GM10266 (cell line): ENCODE data around the gene FAM184A.

Experiments
- DNase-seq: peaks from one replicate; pipeline ENCODE4 v3.0.0; 2012; ENCODE audit errors: extremely low spot score
- TF ChIP-seq, protein P1 (sequence below): IDR thresholded peaks from 2 replicates; pipeline ENCODE4 v1.5.1; 2012; ENCODE audit warnings: mild to moderate bottlenecking, low read depth; ENCODE audit not compliant: control insufficient read depth, insufficient read depth; ENCODE audit errors: missing control alignments

FAM184A gene

DNA sequence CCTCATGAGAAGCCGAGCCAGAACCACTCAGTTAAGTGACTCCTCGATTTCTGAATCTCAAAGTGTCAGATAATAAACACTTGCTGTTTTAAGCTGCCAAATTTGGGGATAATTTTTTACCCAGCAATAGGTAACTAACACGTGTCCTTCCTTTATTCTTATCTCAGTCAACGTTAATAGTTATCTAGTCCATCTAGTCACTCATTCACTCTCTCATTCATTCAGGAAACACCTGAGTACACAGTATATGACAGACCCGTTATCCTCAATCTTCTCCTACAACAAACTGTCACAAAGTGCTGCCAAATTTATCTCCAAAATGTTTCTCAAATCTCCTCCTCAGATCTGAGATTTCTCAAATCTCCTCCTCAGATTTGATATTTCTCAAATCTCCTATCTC, 13.1 kb downstream of the FAM184A start:
- TF ChIP-seq, protein P1, sequence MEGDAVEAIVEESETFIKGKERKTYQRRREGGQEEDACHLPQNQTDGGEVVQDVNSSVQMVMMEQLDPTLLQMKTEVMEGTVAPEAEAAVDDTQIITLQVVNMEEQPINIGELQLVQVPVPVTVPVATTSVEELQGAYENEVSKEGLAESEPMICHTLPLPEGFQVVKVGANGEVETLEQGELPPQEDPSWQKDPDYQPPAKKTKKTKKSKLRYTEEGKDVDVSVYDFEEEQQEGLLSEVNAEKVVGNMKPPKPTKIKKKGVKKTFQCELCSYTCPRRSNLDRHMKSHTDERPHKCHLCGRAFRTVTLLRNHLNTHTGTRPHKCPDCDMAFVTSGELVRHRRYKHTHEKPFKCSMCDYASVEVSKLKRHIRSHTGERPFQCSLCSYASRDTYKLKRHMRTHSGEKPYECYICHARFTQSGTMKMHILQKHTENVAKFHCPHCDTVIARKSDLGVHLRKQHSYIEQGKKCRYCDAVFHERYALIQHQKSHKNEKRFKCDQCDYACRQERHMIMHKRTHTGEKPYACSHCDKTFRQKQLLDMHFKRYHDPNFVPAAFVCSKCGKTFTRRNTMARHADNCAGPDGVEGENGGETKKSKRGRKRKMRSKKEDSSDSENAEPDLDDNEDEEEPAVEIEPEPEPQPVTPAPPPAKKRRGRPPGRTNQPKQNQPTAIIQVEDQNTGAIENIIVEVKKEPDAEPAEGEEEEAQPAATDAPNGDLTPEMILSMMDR = no peak
- no peak for DNase-seq

GRCh38 chr6:119063491-119063890, 15.0 kb downstream of the FAM184A start:
- TF ChIP-seq, protein P1 = no peak
- DNase-seq = no peak

DNA sequence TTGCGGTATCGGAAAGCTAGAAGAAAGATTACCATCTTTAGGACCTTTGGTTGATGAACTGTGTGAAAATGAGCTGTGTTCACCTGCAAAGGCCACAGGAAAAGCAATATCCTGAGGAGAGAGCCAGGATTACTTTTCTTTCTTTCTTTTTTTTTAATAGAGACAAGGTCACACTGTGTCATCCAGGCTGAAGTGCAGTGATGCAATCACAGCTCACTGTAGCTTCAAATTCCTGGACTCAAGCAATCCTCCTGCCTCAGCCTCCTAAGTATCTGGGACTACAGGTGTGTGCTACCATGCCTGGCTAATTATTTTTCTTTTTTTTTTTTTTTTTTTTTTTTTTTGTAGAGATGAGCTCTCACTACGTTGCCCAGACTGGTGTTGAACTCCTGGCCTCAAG, 17.2 kb downstream of the FAM184A start:
- TF ChIP-seq, protein P1 = no peak
- DNase-seq = no peak

- no peak for DNase-seq
- TF ChIP-seq, protein P1 = no peak
Observed at GRCh38 chr6:119060255-119060907, 18.1 kb downstream of the FAM184A start.

GRCh38 chr6:119055069-119055468, 23.4 kb downstream of the FAM184A start:
- TF ChIP-seq, protein P1 = no peak
- DNase-seq = no peak

GRCh38 chr6:119052987-119053386, 25.5 kb downstream of the FAM184A start:
- no peak for DNase-seq
- TF ChIP-seq, protein P1 = no peak

DNA sequence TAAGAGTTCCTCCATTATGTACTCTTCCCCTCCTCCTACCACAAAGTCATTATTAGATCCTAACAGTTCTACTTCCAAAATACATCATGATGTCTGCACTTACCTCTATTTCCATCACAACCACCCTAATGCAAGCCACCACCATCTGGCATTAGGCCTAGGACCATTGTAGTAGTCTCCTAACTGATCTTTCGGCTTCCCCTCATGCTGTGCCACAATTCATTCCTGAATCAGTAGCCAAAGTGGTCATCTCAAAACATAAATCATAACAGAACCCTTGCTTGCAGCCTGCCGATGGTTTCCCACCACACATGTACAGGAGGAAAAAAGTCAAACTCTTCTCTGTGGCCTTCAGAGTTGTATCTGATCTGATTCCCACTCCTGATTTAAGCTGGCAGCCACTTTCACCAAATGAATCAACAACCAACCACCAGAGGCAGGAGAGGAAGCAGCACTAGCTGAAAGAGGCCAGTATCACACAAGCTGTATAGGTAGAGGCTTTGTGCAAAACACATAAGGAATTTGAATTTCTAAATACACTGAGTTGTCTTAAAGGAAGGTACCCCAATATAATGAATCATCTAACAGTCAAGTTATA, 26.1 kb downstream of the FAM184A start:
- TF ChIP-seq, protein P1 = no peak

More for the DNA sequence above, 26.1 kb downstream of the FAM184A start:
- DNase-seq = no peak
